ENCODE data around the gene RNF166.

DNA sequence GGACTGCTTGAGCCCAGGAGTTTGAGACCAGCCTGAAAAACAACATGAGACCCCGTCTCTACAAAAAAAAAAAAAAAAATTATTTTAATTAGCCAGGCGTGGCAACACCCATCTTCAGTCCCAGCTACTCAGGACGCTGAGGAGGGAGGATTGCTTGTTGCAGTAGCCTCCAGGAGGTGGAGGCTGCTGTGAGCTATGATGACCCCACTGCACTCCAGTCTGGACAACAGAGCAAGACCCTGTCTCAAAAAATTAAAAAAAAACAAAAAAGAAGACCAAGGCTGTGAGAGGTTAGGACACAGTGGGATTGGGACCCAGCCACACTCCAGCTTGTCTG, 18.6 kb downstream of the RNF166 start:
- no peak for TF ChIP-seq CTCF (IDR thresholded peaks at IDR 0.05)
- no peak for TF ChIP-seq POLR2A (IDR thresholded peaks at IDR 0.05)
- TF ChIP-seq POLR2AphosphoS5 (IDR thresholded peaks at IDR 0.05), result no peak
- no peak for TF ChIP-seq EP300 (IDR thresholded peaks at IDR 0.05)
